Esophagus muscularis mucosa (tissue), 4 donors: ENCODE results near the gene PZP.

Experiments
- CTCF ChIP-seq, 3 experiments: fragments of 200-600 bp in 2 of 3; fragments of 450-650 bp in 1 of 3; sonication (generic) in 2 of 3; IDR thresholded peaks; one replicate each; pipeline ENCODE4 v1.5.1; 2017 to 2019; ENCODE audit warnings: antibody characterized with exemption in 3 of 3, mild to moderate bottlenecking in 2 of 3, moderate library complexity in 1 of 3
- EP300 ChIP-seq: sonication (generic); formaldehyde crosslinking; IDR thresholded peaks from one replicate; pipeline ENCODE4 v1.6.1; 2017; ENCODE audit warnings: antibody characterized with exemption
- POLR2A ChIP-seq: fragments of 450-650 bp; IDR thresholded peaks from one replicate; pipeline ENCODE4 v1.6.1; 2017; ENCODE audit warnings: antibody characterized with exemption, moderate library complexity, mild to moderate bottlenecking, low read depth
- POLR2AphosphoS5 ChIP-seq, 2 donors: sonication (generic); formaldehyde crosslinking; IDR thresholded peaks; one replicate each; pipeline ENCODE4 v1.6.1; 2017; ENCODE audit warnings: antibody characterized with exemption in 2 of 2

- TF ChIP-seq POLR2AphosphoS5 (IDR thresholded peaks at IDR 0.05) (no peak), CTCF (IDR thresholded peaks at IDR 0.05) (no peak), EP300 (no peak), POLR2A (no peak)
Observed at GRCh38 chr12:9235519-9235918, 27.3 kb upstream of the PZP start.
